Stimulated activated CD8-positive, alpha-beta memory T cell treated with anti-CD3 and anti-CD28 coated beads, Interleukin-12 subunit alpha, Interleukin-12 subunit beta, amount 100 ng/mL, for 24 hours (primary cell): ENCODE results near the gene DNMT3A.

Experiments used
- DNase-seq: peaks from one replicate; pipeline ENCODE4 v3.0.0-alpha.2; 2020; ENCODE audit errors: extremely low read depth

The DNMT3A gene

GRCh38 chr2:25304826-25305596, 36.7 kb downstream of the DNMT3A start:
- no peak for DNase-seq

- no peak for DNase-seq
Observed at GRCh38 chr2:25304321-25304720, 37.4 kb downstream of the DNMT3A start.

- no peak for DNase-seq
Observed at GRCh38 chr2:25303633-25304236, 38.0 kb downstream of the DNMT3A start.

- no peak for DNase-seq
Observed at GRCh38 chr2:25302758-25303375, 38.9 kb downstream of the DNMT3A start.

- peak; percentile 45 for DNase-seq
Observed at GRCh38 chr2:25301453-25302352, 40.0 kb downstream of the DNMT3A start.

- DNase-seq: no peak
Observed at GRCh38 chr2:25300001-25300400, 41.7 kb downstream of the DNMT3A start.

GRCh38 chr2:25298776-25299431, 42.8 kb downstream of the DNMT3A start:
- no peak for DNase-seq

- no peak for DNase-seq
Observed at GRCh38 chr2:25297738-25298137, 44.0 kb downstream of the DNMT3A start.

- DNase-seq: no peak
Observed at GRCh38 chr2:25295621-25296020, 46.1 kb downstream of the DNMT3A start.

- no peak for DNase-seq
Observed at GRCh38 chr2:25294573-25295462, 46.9 kb downstream of the DNMT3A start.

- DNase-seq: no peak
Observed at GRCh38 chr2:25293958-25294562, 47.7 kb downstream of the DNMT3A start.

GRCh38 chr2:25293145-25293544, 48.6 kb downstream of the DNMT3A start:
- no peak for DNase-seq

GRCh38 chr2:25292408-25292807, 49.3 kb downstream of the DNMT3A start:
- DNase-seq: no peak

GRCh38 chr2:25290811-25291495, 50.8 kb downstream of the DNMT3A start:
- no peak for DNase-seq

- no peak for DNase-seq
Observed at GRCh38 chr2:25286723-25287483, 54.8 kb downstream of the DNMT3A start.

- no peak for DNase-seq
Observed at GRCh38 chr2:25286025-25286400, 55.7 kb downstream of the DNMT3A start.

- no peak for DNase-seq
Observed at GRCh38 chr2:25285265-25286024, 56.3 kb downstream of the DNMT3A start.

- DNase-seq: no peak
Observed at GRCh38 chr2:25284756-25285155, 57.0 kb downstream of the DNMT3A start.
